Breast epithelium (tissue), 4 donors: ENCODE measurements around the gene SGO1. TPM values are rescaled to one million over a fixed set of nuclear protein-coding genes. Genes with fewer than 3 reads are reported as not detected.

Experiments used
- DNase-seq, 2 donors: peaks; one replicate each; pipeline ENCODE4 v3.0.0-alpha.2; 2019; ENCODE audit warnings: low spot score in 2 of 2
- H3K27ac ChIP-seq, 2 donors: fragments of 200-600 bp; sonication (generic) in 1 of 2; one replicate each; pipeline ENCODE4 v1.5.1; 2016 to 2019; ENCODE audit warnings: mild to moderate bottlenecking in 1 of 2
- H3K27me3 ChIP-seq, 2 donors: fragments of 200-600 bp; sonication (generic) in 1 of 2; one replicate each; pipeline versions ENCODE4 v1.5.1 to v1.6.0; 2017 to 2019; ENCODE audit warnings: control low read depth in 1 of 2, mild to moderate bottlenecking in 1 of 2
- H3K36me3 ChIP-seq: fragments of 200-600 bp; one replicate; pipeline ENCODE4 v1.5.1; 2019
- H3K4me1 ChIP-seq, 2 donors: fragments of 200-600 bp; sonication (generic); one replicate each; pipeline ENCODE4 v1.5.1; 2016 to 2019; ENCODE audit warnings: control low read depth in 1 of 2
- H3K4me3 ChIP-seq, 3 donors: fragments of 200-600 bp; sonication (generic); 1 replicate in 2 of 3; 2 replicates in 1 of 3; pipeline ENCODE4 v1.5.1; 2016 to 2019; ENCODE audit warnings: mild to moderate bottlenecking in 3 of 3, moderate library complexity in 2 of 3
- H3K9me3 ChIP-seq, 2 donors: fragments of 200-600 bp; sonication (generic) in 1 of 2; one replicate each; pipeline ENCODE4 v1.5.1; 2016 to 2019; ENCODE audit warnings: control low read depth in 1 of 2
- CTCF ChIP-seq, 3 donors: fragments of 450-650 bp; IDR thresholded peaks; one replicate each; pipeline ENCODE4 v1.5.1; 2016 to 2017; ENCODE audit warnings: antibody characterized with exemption in 3 of 3, mild to moderate bottlenecking in 3 of 3, moderate library complexity in 3 of 3
- POLR2A ChIP-seq: fragments of 450-650 bp; IDR thresholded peaks from one replicate; pipeline ENCODE4 v1.6.1; 2016; ENCODE audit warnings: antibody characterized with exemption, mild to moderate bottlenecking, moderate library complexity
- POLR2AphosphoS5 ChIP-seq, 3 donors: sonication (generic); formaldehyde crosslinking; IDR thresholded peaks; one replicate each; pipeline ENCODE4 v1.6.1; 2017; ENCODE audit warnings: antibody characterized with exemption in 3 of 3
- intact Hi-C: fragments of 100-400 bp; cut with DNase I; formaldehyde crosslinking; loops from one replicate; pipeline ENCODE4 v1.15.1; 2023; ENCODE audit warnings: low total_unique reads
- total RNA-seq, 3 donors: library from RNA; depleted of rRNA; stranded (reverse); fragments of >200 nt; gene quantifications; one replicate each; pipeline ENCODE4 v1.1.0, GENCODE V29; 2016

The SGO1 gene
- total RNA-seq, 3 donors from 2014 or later, result 0.80 to 1.5 TPM; not detected in 1

GRCh38 chr3:20141316-20141715 lies 44.7 kb downstream of the SGO1 start:
- no peak overlapping the region for H3K27ac ChIP-seq
- intact Hi-C loops, result no loop called here
- H3K9me3 ChIP-seq, result no peaks in the 10 kb centered on the region
- no peaks in the 10 kb centered on the region for H3K27me3 ChIP-seq
- no peak for DNase-seq
- no peak overlapping the region for H3K4me3 ChIP-seq
- TF ChIP-seq POLR2AphosphoS5 (IDR thresholded peaks at IDR 0.05), result no peak
- TF ChIP-seq POLR2A, result no peak
- no peak for TF ChIP-seq CTCF (IDR thresholded peaks at IDR 0.05)
- H3K36me3 ChIP-seq, result peaks cover 3% of the 10 kb centered on the region
- H3K4me1 ChIP-seq, result no peaks in the 10 kb centered on the region

GRCh38 chr3:20140881-20141280 lies 45.1 kb downstream of the SGO1 start:
- Histone ChIP-seq H3K27me3 (no peaks in the 10 kb centered on the region), H3K4me1 (no peaks in the 10 kb centered on the region), H3K9me3 (no peaks in the 10 kb centered on the region), H3K36me3 (peaks cover 3% of the 10 kb centered on the region), H3K4me3 (no peak overlapping the region), H3K27ac (no peak overlapping the region)
- no peak for DNase-seq
- TF ChIP-seq POLR2AphosphoS5 (IDR thresholded peaks at IDR 0.05), result no peak
- TF ChIP-seq POLR2A, result no peak
- TF ChIP-seq CTCF (IDR thresholded peaks at IDR 0.05), result no peak
- intact Hi-C loops, result no loop called here

- H3K27me3 ChIP-seq, result no peaks in the 10 kb centered on the region
Measured at GRCh38 chr3:20137647-20138046, 48.4 kb downstream of the SGO1 start.

GRCh38 chr3:20136231-20136630 lies 49.8 kb downstream of the SGO1 start:
- Histone ChIP-seq H3K4me1 (no peaks in the 10 kb centered on the region), H3K9me3 (no peaks in the 10 kb centered on the region), H3K36me3 (peaks cover 3% of the 10 kb centered on the region), H3K27me3 (no peaks in the 10 kb centered on the region), H3K27ac (no peak overlapping the region), H3K4me3 (no peak overlapping the region)
- intact Hi-C loops, result no loop called here
- no peak for TF ChIP-seq POLR2AphosphoS5 (IDR thresholded peaks at IDR 0.05)
- no peak for TF ChIP-seq CTCF (IDR thresholded peaks at IDR 0.05)
- TF ChIP-seq POLR2A, result no peak
- no peak for DNase-seq

More at GRCh38 chr3:20137647-20138046, 48.4 kb downstream of the SGO1 start:
- no peak overlapping the region for H3K27ac ChIP-seq
- no peak for DNase-seq
- H3K9me3 ChIP-seq, result no peaks in the 10 kb centered on the region
- intact Hi-C loops, result no loop called here
- H3K36me3 ChIP-seq, result peaks cover 3% of the 10 kb centered on the region
- H3K4me3 ChIP-seq, result no peak overlapping the region
- TF ChIP-seq POLR2A, result no peak
- TF ChIP-seq POLR2AphosphoS5 (IDR thresholded peaks at IDR 0.05), result no peak
- no peak for TF ChIP-seq CTCF (IDR thresholded peaks at IDR 0.05)
- H3K4me1 ChIP-seq, result no peaks in the 10 kb centered on the region

- no peak for DNase-seq
- no peak overlapping the region for H3K27ac ChIP-seq
- no peak for TF ChIP-seq POLR2A
- TF ChIP-seq POLR2AphosphoS5 (IDR thresholded peaks at IDR 0.05), result no peak
- TF ChIP-seq CTCF (IDR thresholded peaks at IDR 0.05), result no peak
- no peaks in the 10 kb centered on the region for H3K36me3 ChIP-seq
- no peaks in the 10 kb centered on the region for H3K27me3 ChIP-seq
- no peaks in the 10 kb centered on the region for H3K9me3 ChIP-seq
- no peak overlapping the region for H3K4me3 ChIP-seq
- no peaks in the 10 kb centered on the region for H3K4me1 ChIP-seq
- intact Hi-C loops, result no loop called here
Measured at GRCh38 chr3:20130106-20130505, 55.9 kb downstream of the SGO1 start.
